Neural cell (in vitro differentiated cells): ENCODE data around the gene SHMT1. TPM values are rescaled to one million over a fixed set of nuclear protein-coding genes. Genes with fewer than 3 reads are reported as not detected.
A peak's percentile ranks its signal among the peaks of the same experiment; 100 is the strongest.

Experiments
- H2AFZ ChIP-seq: fragments of 200-600, 300-800 bp; sonication (generic), shearing (Covaris generic); 2 replicates; pipeline ENCODE4 v1.6.0; 2014; ENCODE audit warnings: low read depth, mild to moderate bottlenecking, antibody characterized with exemption, low read length, moderate library complexity
- H3F3A ChIP-seq: fragments of 200-600 bp; shearing (Covaris generic); 2 replicates; pipeline ENCODE4 v1.6.1; 2016; ENCODE audit warnings: mild to moderate bottlenecking, moderate library complexity, mixed read lengths, antibody characterized with exemption, low read length; ENCODE audit not compliant: insufficient read depth, poor library complexity, severe bottlenecking
- H3K27ac ChIP-seq: fragments of 200-600, 300-800 bp; sonication (generic), shearing (Covaris generic); 2 replicates; pipeline ENCODE4 v1.5.1; 2014; ENCODE audit warnings: mild to moderate bottlenecking, low read length, moderate library complexity
- H3K27me3 ChIP-seq: fragments of 300-800, 200-600 bp; sonication (generic), shearing (Covaris generic); 2 replicates; pipeline ENCODE4 v1.6.0; 2014; ENCODE audit warnings: mild to moderate bottlenecking, low read depth, low read length, moderate library complexity; ENCODE audit not compliant: insufficient read depth
- H3K36me3 ChIP-seq: fragments of 300-800, 200-600 bp; sonication (generic), shearing (Covaris generic); 2 replicates; pipeline ENCODE4 v1.5.1; 2014; ENCODE audit warnings: mild to moderate bottlenecking, antibody characterized with exemption, low read length, moderate library complexity; ENCODE audit not compliant: insufficient read depth
- H3K4me2 ChIP-seq: fragments of 300-800, 200-600 bp; sonication (generic), shearing (Covaris generic); 2 replicates; pipeline ENCODE4 v1.6.0; 2014; ENCODE audit warnings: mild to moderate bottlenecking, low read length
- H3K4me3 ChIP-seq: fragments of 300-800, 200-600 bp; sonication (generic), shearing (Covaris generic); 2 replicates; pipeline ENCODE4 v1.5.1; 2014; ENCODE audit warnings: mild to moderate bottlenecking, low read length, moderate library complexity
- H3K79me2 ChIP-seq: fragments of 200-600 bp; shearing (Covaris generic); replicated peaks from 2 replicates; pipeline ENCODE4 v1.6.0; 2014; ENCODE audit warnings: mild to moderate bottlenecking, low read length, moderate library complexity; ENCODE audit not compliant: insufficient read depth
- H3K9ac ChIP-seq: fragments of 300-800, 200-600 bp; sonication (generic), shearing (Covaris generic); 2 replicates; pipeline ENCODE4 v1.6.1; 2016; ENCODE audit warnings: mild to moderate bottlenecking, low read length, mixed read lengths
- H3K9me2 ChIP-seq: fragments of 200-600 bp; shearing (Covaris generic); 2 replicates; pipeline ENCODE4 v1.6.1; 2016; ENCODE audit warnings: mild to moderate bottlenecking, low read length, mixed read lengths; ENCODE audit not compliant: insufficient read depth
- H3K9me3 ChIP-seq: fragments of 200-600, 300-800 bp; sonication (generic), shearing (Covaris generic); 2 replicates; pipeline ENCODE4 v1.6.1; 2016; ENCODE audit warnings: mild to moderate bottlenecking, mixed run types, low read length, moderate library complexity, mixed read lengths
- H4K20me1 ChIP-seq: fragments of 200-600 bp; shearing (Covaris generic); 2 replicates; pipeline ENCODE4 v1.6.1; 2016; ENCODE audit warnings: mild to moderate bottlenecking, mixed run types; ENCODE audit not compliant: insufficient read depth
- CTCF ChIP-seq: fragments of 450-650 bp; IDR thresholded peaks from 2 replicates; pipeline ENCODE4 v1.5.1; 2014; ENCODE audit warnings: antibody characterized with exemption, mild to moderate bottlenecking, moderate library complexity; ENCODE audit not compliant: poor library complexity, severe bottlenecking
- EP300 ChIP-seq: fragments of 450-650 bp; conservative IDR thresholded peaks from 2 replicates; pipeline ENCODE4 v1.6.1; 2014; ENCODE audit warnings: antibody characterized with exemption, mild to moderate bottlenecking, moderate library complexity; ENCODE audit not compliant: poor library complexity, severe bottlenecking
- EZH2 ChIP-seq: fragments of 200-600, 300-800 bp; shearing (Covaris generic), sonication (generic); IDR thresholded peaks from 2 replicates; pipeline ENCODE4 v1.6.1; 2014; ENCODE audit warnings: antibody characterized with exemption, low read length, borderline replicate concordance, mild to moderate bottlenecking; ENCODE audit not compliant: insufficient read depth, poor library complexity, severe bottlenecking
- MXI1 ChIP-seq: fragments of 450-650 bp; conservative IDR thresholded peaks from 2 replicates; pipeline ENCODE4 v1.6.1; 2014; ENCODE audit warnings: antibody characterized with exemption, mild to moderate bottlenecking; ENCODE audit not compliant: poor library complexity, severe bottlenecking
- POLR2AphosphoS5 ChIP-seq: IDR thresholded peaks from 2 replicates; pipeline ENCODE4 v1.6.1; 2012
- RAD21 ChIP-seq: fragments of 450-650 bp; conservative IDR thresholded peaks from 2 replicates; pipeline ENCODE4 v1.6.1; 2014; ENCODE audit warnings: antibody characterized with exemption, mild to moderate bottlenecking, moderate library complexity
- REST ChIP-seq: IDR thresholded peaks from 2 replicates; pipeline ENCODE4 v1.6.1; 2012; ENCODE audit warnings: borderline replicate concordance
- SMC3 ChIP-seq: fragments of 450-650 bp; conservative IDR thresholded peaks from 2 replicates; pipeline ENCODE4 v1.6.1; 2014; ENCODE audit warnings: antibody characterized with exemption, mild to moderate bottlenecking, moderate library complexity; ENCODE audit not compliant: poor library complexity
- TAF1 ChIP-seq: IDR thresholded peaks from 2 replicates; pipeline ENCODE4 v1.6.1; 2012; ENCODE audit warnings: low read depth
- polyA plus RNA-seq: library from polyadenylated mRNA; depleted of rRNA; stranded (reverse); fragments of >200 nt; gene quantifications from 2 replicates; pipeline ENCODE4 v1.2.3, GENCODE V29; 2014

Gene SHMT1
- polyA plus RNA-seq, 1 donor from 2014 or later: 4.5 TPM

DNA sequence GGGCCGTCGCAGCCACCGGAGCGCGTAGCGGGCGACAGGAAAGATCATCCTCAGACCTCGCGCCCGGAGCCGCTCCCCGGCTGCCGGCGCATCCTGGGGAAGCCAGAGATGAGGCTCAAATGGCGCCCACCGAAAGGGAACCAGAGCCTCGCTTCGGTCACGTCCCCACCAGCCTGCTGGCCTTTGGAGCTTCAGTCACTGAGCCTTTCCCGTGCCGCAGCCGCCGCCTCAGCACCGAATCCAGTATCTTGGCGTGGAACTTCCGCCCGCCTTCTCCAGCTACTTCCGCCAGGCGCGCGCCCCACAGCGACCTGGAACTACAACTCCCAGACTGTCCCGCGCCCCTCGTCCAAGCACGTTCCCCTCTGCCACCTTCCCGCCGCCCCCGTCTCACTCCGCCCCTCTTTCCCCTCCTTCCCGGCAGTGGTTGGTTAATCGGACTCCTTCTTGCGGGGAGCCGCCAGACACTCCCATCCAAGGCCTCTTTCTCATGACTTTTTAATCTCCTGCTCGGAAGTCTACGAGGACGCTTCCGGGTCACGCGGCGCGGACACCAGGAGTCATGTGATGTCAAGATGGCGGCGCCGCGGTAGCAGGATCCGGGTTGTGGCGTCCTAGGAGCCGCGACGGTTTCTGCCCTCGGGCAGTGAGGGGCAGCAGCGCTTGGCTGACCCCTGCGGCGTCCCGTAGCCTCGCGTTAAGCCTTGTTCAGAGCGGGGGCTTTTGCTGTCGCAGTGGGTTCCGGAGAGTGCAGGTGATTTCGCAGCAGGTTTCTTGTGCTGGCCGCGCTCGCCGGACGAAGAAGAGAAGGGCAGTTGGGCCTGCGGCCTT lies 48.4 kb downstream of the SHMT1 start, which contains the start of the genes SMCR8 and TOP3A (continued):
- no peak for TF ChIP-seq CTCF

GRCh38 chr17:18314059-18314730 lies 49.2 kb downstream of the SHMT1 start:
- Histone ChIP-seq H4K20me1 (no peaks in the 10 kb centered on the region), H3F3A (peaks cover 4% of the 10 kb centered on the region), H3K27me3 (no peaks in the 10 kb centered on the region), H3K36me3 (no peaks in the 10 kb centered on the region), H3K9me2 (no peaks in the 10 kb centered on the region), H3K79me2 (peaks cover 62% of the 10 kb centered on the region), H3K9me3 (no peaks in the 10 kb centered on the region), H3K9ac (peak overlapping the region; percentile 76), H3K4me2 (peak overlapping the region; percentile 52), H2AFZ (peak overlapping the region; percentile 65), H3K4me3 (peak overlapping the region; percentile 99), H3K27ac (peak overlapping the region; percentile 73)
- TF ChIP-seq EP300: no peak
- TF ChIP-seq CTCF: no peak
- TF ChIP-seq EZH2: no peak
- TF ChIP-seq SMC3: no peak
- no peak for TF ChIP-seq MXI1
- TF ChIP-seq REST: no peak
- TF ChIP-seq RAD21: no peak
- no peak for TF ChIP-seq POLR2AphosphoS5
- no peak for TF ChIP-seq TAF1
